Lower leg skin (tissue), 3 donors: Measurements from ENCODE around the gene PPIF.

Experiments
- POLR2A ChIP-seq, 2 donors: fragments of 450-650 bp; IDR thresholded peaks; one replicate each; pipeline ENCODE4 v1.6.1; 2016 to 2017; ENCODE audit warnings: antibody characterized with exemption in 2 of 2, mild to moderate bottlenecking in 1 of 2, moderate library complexity in 1 of 2
- TF ChIP-seq, protein P1 (sequence below), 3 donors: fragments of 450-650 bp; IDR thresholded peaks; one replicate each; pipeline ENCODE4 v1.5.1; 2016; ENCODE audit warnings: antibody characterized with exemption in 3 of 3, mild to moderate bottlenecking in 3 of 3, moderate library complexity in 2 of 3

DNA sequence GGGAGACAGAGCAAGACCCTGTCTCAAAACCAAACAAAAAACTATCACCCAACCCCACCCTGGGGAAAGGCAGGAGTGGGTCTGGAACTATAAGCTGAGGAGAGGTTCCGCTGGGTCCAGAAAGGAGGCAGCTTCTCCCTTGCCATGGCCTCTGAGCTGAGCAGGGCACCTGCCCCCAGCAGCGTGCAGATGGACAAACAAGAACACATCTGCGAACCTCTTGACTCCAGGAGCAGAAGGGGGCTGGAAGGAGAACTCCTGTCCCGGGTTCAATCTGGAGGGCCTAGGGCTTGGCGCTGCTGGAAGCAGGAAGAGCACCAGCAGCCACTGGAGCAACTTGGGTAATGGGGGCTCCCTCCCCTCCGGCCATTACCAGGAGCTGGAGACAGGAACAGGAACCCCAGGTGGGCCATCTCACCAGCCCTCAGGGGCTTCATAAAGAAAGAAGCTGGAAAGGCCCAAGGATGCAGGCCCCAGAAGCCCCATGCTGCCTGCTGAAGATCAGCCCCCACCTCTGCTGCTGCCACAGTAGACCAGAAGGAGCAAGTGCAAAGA, 19.0 kb upstream of the PPIF start:
- TF ChIP-seq, protein P1, sequence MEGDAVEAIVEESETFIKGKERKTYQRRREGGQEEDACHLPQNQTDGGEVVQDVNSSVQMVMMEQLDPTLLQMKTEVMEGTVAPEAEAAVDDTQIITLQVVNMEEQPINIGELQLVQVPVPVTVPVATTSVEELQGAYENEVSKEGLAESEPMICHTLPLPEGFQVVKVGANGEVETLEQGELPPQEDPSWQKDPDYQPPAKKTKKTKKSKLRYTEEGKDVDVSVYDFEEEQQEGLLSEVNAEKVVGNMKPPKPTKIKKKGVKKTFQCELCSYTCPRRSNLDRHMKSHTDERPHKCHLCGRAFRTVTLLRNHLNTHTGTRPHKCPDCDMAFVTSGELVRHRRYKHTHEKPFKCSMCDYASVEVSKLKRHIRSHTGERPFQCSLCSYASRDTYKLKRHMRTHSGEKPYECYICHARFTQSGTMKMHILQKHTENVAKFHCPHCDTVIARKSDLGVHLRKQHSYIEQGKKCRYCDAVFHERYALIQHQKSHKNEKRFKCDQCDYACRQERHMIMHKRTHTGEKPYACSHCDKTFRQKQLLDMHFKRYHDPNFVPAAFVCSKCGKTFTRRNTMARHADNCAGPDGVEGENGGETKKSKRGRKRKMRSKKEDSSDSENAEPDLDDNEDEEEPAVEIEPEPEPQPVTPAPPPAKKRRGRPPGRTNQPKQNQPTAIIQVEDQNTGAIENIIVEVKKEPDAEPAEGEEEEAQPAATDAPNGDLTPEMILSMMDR (IDR thresholded peaks at IDR 0.05), result no peak
- TF ChIP-seq POLR2A (IDR thresholded peaks at IDR 0.05), result no peak
